Measurements from ENCODE around the gene ENPP7.

GRCh38 chr17:79781736-79782575, 51.2 kb downstream of the ENPP7 start:
- TF ChIP-seq CTCF (IDR thresholded peaks at IDR 0.05), result no peak
- TF ChIP-seq POLR2A (IDR thresholded peaks at IDR 0.05), result no peak

Measured in uterus (tissue), 2 donors.